NOMO-1 (cell line): Measurements from ENCODE around the gene LRRK1.
A peak's percentile ranks its signal among the peaks of the same experiment; 100 is the strongest.

Experiments used
- DNase-seq, 2 experiments: peaks; one replicate each; lab custom pipeline; 2025; ENCODE audit not compliant: unreplicated experiment in 2 of 2; lab: John Stamatoyannopoulos, UW

LRRK1 gene

DNA sequence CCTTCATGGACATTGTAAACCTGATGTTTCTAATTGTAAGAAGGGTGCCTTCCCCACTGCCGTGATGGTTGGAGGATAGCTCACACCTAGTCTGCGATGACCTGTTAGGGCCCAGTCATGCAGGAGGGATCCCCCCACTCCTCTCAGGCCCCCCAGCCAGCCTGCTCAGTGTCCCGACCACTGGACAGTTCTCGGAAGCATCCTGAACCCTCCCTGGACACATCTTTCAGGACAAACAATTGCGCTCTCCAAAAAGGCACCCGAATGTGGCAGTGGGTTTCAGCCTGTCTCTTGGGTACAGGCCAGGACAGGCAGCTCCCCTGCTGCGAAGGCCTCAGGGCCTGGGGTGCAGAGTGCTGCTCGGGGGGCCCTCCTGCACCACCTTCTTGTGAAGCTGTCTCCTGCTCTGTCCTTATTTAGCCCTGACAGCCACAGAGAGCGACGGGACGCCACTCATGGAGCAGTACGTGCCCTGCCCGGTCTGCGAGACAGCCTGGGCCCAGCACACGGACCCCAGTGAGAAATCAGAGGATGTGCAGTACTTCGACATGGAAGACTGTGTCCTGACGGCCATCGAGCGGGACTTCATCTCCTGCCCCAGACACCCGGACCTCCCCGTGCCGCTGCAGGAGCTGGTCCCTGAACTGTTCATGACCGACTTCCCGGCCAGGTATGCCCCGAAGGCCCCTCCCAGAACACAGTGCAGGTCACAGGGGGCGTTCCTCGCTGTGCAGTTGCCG is 132.3 kb downstream of the LRRK1 start:
- DNase-seq = no peak

GRCh38 chr15:101052031-101052620 is 133.0 kb downstream of the LRRK1 start:
- no peak for DNase-seq

GRCh38 chr15:101052681-101053121 is 133.5 kb downstream of the LRRK1 start:
- no peak for DNase-seq

- DNase-seq = no peak
These were observed 134.1 kb downstream of the LRRK1 start for GRCh38 chr15:101053261-101053660.

DNA sequence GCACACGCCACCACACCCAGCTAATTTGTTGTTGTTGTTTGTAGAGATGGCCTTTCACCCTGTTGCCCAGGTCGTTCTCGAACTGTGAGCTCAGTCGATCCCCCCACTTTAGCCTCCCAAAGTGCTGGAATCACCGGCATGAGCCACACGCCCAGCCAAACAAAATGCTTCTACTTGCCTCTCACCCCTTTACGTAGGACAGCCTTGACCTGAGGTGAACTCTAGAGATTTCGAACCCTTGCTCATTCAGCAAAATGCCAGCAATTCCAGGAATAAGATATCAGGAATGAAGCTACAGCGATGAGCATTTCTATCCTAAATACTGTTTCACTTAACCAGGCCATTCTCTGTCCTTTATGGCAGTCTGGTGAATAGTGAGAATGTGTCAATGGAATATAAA is 135.0 kb downstream of the LRRK1 start:
- DNase-seq = no peak

DNA sequence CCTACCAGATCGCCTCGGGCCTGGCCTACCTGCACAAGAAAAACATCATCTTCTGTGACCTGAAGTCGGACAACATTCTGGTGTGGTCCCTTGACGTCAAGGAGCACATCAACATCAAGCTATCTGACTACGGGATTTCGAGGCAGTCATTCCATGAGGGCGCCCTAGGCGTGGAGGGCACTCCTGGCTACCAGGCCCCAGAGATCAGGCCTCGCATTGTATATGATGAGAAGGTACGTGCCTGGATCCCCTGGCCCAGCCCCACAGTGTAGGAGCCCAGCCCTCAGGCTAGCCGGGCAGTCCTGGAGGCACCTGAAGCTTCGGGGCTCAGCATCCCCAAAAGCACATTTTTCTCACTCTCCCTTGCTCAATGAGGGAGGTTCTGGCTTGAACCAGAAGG is 135.8 kb downstream of the LRRK1 start:
- no peak for DNase-seq

GRCh38 chr15:101055411-101055810 is 136.3 kb downstream of the LRRK1 start:
- no peak for DNase-seq

DNA sequence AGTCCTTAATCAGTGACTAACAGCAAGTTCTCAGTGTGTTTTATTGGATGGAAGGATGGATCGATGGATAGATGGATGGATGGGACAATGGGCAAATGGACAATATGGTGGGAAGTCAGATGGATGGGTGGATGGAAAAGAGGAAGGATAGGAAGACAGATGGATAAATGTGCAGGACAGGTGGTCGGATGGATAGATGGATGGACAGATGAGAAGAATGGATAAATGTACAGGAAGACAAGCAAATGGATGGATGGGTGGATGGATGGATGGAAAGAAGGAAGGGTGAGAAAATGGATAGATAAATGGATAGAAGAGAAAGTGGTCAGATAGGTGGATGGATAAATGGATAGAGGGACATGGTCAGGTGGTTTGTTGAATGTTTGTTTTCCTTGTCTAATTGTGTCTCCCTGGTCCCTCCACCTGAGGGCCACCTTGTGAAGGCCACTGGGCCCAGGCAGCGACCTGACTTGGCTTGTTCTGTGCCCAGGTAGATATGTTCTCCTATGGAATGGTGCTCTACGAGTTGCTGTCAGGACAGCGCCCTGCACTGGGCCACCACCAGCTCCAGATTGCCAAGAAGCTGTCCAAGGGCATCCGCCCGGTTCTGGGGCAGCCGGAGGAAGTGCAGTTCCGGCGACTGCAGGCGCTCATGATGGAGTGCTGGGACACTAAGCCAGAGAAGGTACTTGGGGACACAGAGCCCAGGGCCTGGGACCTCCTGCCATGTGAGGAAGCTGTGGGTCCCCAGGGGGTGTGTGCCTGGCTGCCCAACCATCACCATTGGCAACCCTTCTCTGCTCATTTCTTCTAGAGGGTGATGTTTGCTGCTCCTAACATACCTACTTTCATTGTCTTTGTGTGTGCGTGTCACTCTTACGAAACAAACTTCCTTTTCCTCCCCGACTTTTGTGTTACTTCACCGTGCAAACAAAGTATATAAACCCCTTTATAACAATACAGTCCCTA is 137.5 kb downstream of the LRRK1 start:
- peak in 1 of 2 experiments; percentile 21 for DNase-seq

GRCh38 chr15:101057841-101058407 is 138.8 kb downstream of the LRRK1 start:
- no peak for DNase-seq

GRCh38 chr15:101058735-101059134 is 139.6 kb downstream of the LRRK1 start:
- no peak for DNase-seq

- DNase-seq = no peak
These were observed 140.5 kb downstream of the LRRK1 start for GRCh38 chr15:101059381-101060341.

DNA sequence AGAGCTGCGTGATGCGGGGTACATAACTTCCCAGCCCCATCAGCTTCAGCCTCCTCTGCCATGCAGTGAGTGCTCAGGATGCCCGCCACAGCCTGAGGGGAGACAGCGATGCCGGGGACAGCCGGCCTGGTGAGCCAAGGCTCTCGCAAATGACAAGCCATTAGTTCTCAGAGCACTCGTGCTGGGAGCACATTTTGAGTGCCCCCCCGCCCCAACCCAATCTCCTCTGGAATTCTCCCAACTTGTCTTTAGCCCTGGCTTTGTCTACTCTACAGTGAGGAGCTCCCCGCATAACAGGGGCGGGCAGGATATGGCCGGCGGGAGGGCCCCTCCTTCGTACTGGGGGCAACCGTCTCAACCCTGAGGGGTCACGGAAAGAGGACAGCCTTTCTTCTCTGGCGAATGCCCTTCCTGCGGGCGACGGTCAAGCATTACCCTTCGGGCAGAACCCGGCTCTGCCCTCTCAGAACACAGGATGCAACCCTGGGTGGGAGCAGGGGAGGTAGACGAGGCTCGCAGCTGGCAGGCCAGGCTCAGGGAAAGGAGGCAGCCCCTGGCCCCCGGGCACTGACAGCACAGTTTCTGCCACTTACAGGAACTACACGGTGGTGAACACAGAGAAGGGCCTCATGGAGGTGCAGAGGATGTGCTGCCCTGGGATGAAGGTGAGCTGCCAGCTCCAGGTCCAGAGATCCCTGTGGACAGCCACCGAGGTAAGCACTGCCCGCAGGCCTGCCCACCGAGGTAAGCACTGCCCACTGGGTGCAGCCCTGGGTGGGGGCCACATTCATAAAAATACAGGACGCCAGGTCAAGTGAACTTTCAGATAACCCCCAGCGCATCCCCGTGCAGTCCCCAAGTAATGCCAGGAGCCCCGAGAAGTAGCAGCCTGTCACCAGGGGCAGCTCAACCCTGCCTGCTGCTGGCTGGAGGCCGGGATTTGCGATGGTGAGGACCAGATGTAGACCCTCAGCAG is 141.7 kb downstream of the LRRK1 start:
- DNase-seq = no peak

GRCh38 chr15:101062063-101062462 is 142.9 kb downstream of the LRRK1 start:
- no peak for DNase-seq

DNA sequence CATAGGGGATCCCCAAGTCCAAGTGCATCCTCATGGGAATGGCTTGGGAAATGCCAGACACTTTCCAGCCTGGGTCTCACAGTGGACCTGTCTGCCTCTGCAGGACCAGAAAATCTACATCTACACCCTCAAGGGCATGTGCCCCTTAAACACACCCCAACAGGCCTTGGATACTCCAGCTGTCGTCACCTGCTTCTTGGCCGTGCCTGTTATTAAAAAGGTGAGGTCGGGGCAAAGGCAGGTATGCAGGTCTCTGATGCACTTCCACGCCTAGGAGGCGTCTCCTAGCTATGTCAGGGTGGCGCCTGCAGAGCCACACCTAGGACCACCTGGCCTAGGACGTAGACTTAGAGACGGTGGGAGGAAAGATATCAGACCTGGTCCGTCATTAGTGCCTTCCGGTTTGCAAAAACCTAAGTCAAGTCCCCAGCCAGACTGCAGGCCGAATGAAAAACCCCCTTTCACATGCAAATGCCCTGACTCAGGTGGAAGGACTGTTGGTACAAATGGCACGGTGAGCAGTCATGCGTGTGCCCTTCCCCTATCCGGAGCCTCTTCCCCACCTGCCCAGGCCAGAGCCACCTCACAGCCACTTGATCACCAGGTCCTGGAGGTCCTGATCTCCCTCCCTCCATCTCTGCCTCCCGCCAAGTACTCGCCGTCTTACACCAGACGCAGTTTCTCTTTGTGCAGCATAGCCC is 143.5 kb downstream of the LRRK1 start:
- DNase-seq = no peak

GRCh38 chr15:101063212-101063611 is 144.1 kb downstream of the LRRK1 start:
- no peak for DNase-seq

- no peak for DNase-seq
These were observed 145.0 kb downstream of the LRRK1 start for GRCh38 chr15:101063891-101064794.
